ENCODE results near the gene USH1G. TPM values are rescaled to one million over a fixed set of nuclear protein-coding genes. Genes with fewer than 3 reads are reported as not detected.

USH1G gene
- total and polyA plus RNA-seq, 2 of the 13 experiments (the other 11 are each of a cell fraction or from before 2014, with no cell fraction given), result 0.04 TPM; not detected in 1

GRCh38 chr17:74873037-74873873, 49.8 kb downstream of the USH1G start (continued):
- TF ChIP-seq ZNF710 (CRISPR knock-in tag; IDR thresholded peaks at IDR 0.05; ENCODE audit: borderline replicate concordance), result no peak
- TF ChIP-seq ARHGAP35 (CRISPR knock-in tag; IDR thresholded peaks at IDR 0.05; ENCODE audit: borderline replicate concordance), result no peak; the same call in 1 of the 2 replicates
- no peak for TF ChIP-seq STAT6 (CRISPR knock-in tag; IDR thresholded peaks at IDR 0.05; ENCODE audit: borderline replicate concordance)
- peak; percentile 4; the same call in 1 of the 2 replicates for TF ChIP-seq NRL (CRISPR knock-in tag; IDR thresholded peaks at IDR 0.05; ENCODE audit: borderline replicate concordance)
- TF ChIP-seq NONO (IDR thresholded peaks at IDR 0.05), result no peak
- no peak; the same call in none of the 2 replicates for TF ChIP-seq NONO (CRISPR knock-in tag; conservative IDR thresholded peaks at IDR 0.05)
- peak; percentile 98 for TF ChIP-seq POLR2AphosphoS5 (IDR thresholded peaks at IDR 0.05; ENCODE audit: low read depth, low read length)
- no peak for TF ChIP-seq ZBTB4 (CRISPR knock-in tag; IDR thresholded peaks at IDR 0.05; ENCODE audit: borderline replicate concordance)
- TF ChIP-seq TEAD3 (CRISPR knock-in tag; optimal IDR thresholded peaks at IDR 0.05; ENCODE audit: borderline replicate concordance), result peak; percentile 72
- no peak for TF ChIP-seq ZNF782 (CRISPR knock-in tag; IDR thresholded peaks at IDR 0.05; ENCODE audit: borderline replicate concordance)
- TF ChIP-seq PATZ1 (CRISPR knock-in tag; IDR thresholded peaks at IDR 0.05), result peak; percentile 28
- peak; percentile 97 for TF ChIP-seq THAP11 (CRISPR knock-in tag; IDR thresholded peaks at IDR 0.05)
- no peak for TF ChIP-seq ZNF775 (CRISPR knock-in tag; IDR thresholded peaks at IDR 0.05; ENCODE audit: borderline replicate concordance)
- peak; percentile 63; the same call in 1 of the 2 replicates for TF ChIP-seq GTF2F1 (IDR thresholded peaks at IDR 0.05; ENCODE audit: low read length)
- peak; percentile 67 for TF ChIP-seq FOXA3 (CRISPR knock-in tag; IDR thresholded peaks at IDR 0.05)
- 0 out of 2 replicates have a peak, but pooled peaks have one; percentile 15 for TF ChIP-seq ZNF724P (CRISPR knock-in tag; IDR thresholded peaks at IDR 0.05; ENCODE audit: borderline replicate concordance)
- no peak for TF ChIP-seq GABPA (IDR thresholded peaks at IDR 0.05; ENCODE audit: low read depth, low read length)
- TF ChIP-seq GABPA (CRISPR knock-in tag; IDR thresholded peaks at IDR 0.05; ENCODE audit: low read depth), result peak; percentile 72

Measured in HepG2 (cell line).